HEK293 (cell line): ENCODE measurements around the gene TNIK.

Experiments
- FEZF1 ChIP-seq: fragments of 450-650 bp; formaldehyde crosslinking; IDR thresholded peaks from 2 replicates; pipeline ENCODE4 v1.5.1; 2016; ENCODE audit warnings: missing biosample characterization, missing genetic modification characterization
- KLF8 ChIP-seq: fragments of 450-650 bp; formaldehyde crosslinking; IDR thresholded peaks from 2 replicates; pipeline ENCODE4 v1.5.1; 2016; ENCODE audit warnings: missing biosample characterization, missing genetic modification characterization
- MEIS1 ChIP-seq: sonication (generic); formaldehyde crosslinking; IDR thresholded peaks from 2 replicates; pipeline ENCODE4 v1.8.1; 2022; ENCODE audit warnings: missing genetic modification reagents, mild to moderate bottlenecking, borderline replicate concordance
- MZF1 ChIP-seq: fragments of 450-650 bp; formaldehyde crosslinking; IDR thresholded peaks from 2 replicates; pipeline ENCODE4 v1.5.1; 2017; ENCODE audit warnings: missing biosample characterization, missing genetic modification characterization, borderline replicate concordance
- PRDM6 ChIP-seq: fragments of 450-650 bp; formaldehyde crosslinking; IDR thresholded peaks from 2 replicates; pipeline ENCODE4 v1.5.1; 2017; ENCODE audit warnings: missing biosample characterization, missing genetic modification characterization
- REST ChIP-seq: fragments of 450-650 bp; formaldehyde crosslinking; IDR thresholded peaks from 2 replicates; pipeline ENCODE4 v1.5.1; 2016; ENCODE audit warnings: missing biosample characterization, missing genetic modification characterization
- SCRT2 ChIP-seq: fragments of 450-650 bp; formaldehyde crosslinking; IDR thresholded peaks from 2 replicates; pipeline ENCODE4 v1.5.1; 2016; ENCODE audit warnings: missing biosample characterization, missing genetic modification characterization
- TSHZ1 ChIP-seq: fragments of 450-650 bp; formaldehyde crosslinking; IDR thresholded peaks from 2 replicates; pipeline ENCODE4 v1.5.1; 2016; ENCODE audit warnings: missing biosample characterization, missing genetic modification characterization, borderline replicate concordance
- ZBTB26 ChIP-seq: fragments of 450-650 bp; formaldehyde crosslinking; optimal IDR thresholded peaks from 2 replicates; pipeline ENCODE3; 2016; ENCODE audit warnings: missing biosample characterization, mild to moderate bottlenecking, missing genetic modification characterization
- ZFP41 ChIP-seq: fragments of 450-650 bp; formaldehyde crosslinking; IDR thresholded peaks from 2 replicates; pipeline ENCODE4 v1.5.1; 2016; ENCODE audit warnings: missing biosample characterization, missing genetic modification characterization, borderline replicate concordance
- ZNF121 ChIP-seq: fragments of 450-650 bp; formaldehyde crosslinking; IDR thresholded peaks from 2 replicates; pipeline ENCODE4 v1.5.1; 2016; ENCODE audit warnings: missing biosample characterization, missing genetic modification characterization
- ZNF138 ChIP-seq: fragments of 450-650 bp; formaldehyde crosslinking; IDR thresholded peaks from 2 replicates; pipeline ENCODE4 v1.5.1; 2016; ENCODE audit warnings: missing biosample characterization, missing genetic modification characterization, borderline replicate concordance
- ZNF223 ChIP-seq: fragments of 450-650 bp; formaldehyde crosslinking; IDR thresholded peaks from 2 replicates; pipeline ENCODE4 v1.5.1; 2016; ENCODE audit warnings: missing biosample characterization, missing genetic modification characterization
- ZNF341 ChIP-seq: fragments of 450-650 bp; formaldehyde crosslinking; IDR thresholded peaks from 2 replicates; pipeline ENCODE4; 2016; ENCODE audit warnings: low read depth, missing biosample characterization, missing genetic modification characterization
- ZNF354C ChIP-seq: fragments of 450-650 bp; formaldehyde crosslinking; IDR thresholded peaks from 2 replicates; pipeline ENCODE4 v1.5.1; 2016; ENCODE audit warnings: missing biosample characterization, missing genetic modification characterization, low read depth, borderline replicate concordance
- ZNF394 ChIP-seq: fragments of 450-650 bp; formaldehyde crosslinking; IDR thresholded peaks from 2 replicates; pipeline ENCODE4 v1.5.1; 2016; ENCODE audit warnings: missing biosample characterization, missing genetic modification characterization, mild to moderate bottlenecking, moderate library complexity, borderline replicate concordance
- ZNF501 ChIP-seq: fragments of 450-650 bp; formaldehyde crosslinking; IDR thresholded peaks from 2 replicates; pipeline ENCODE4 v1.5.1; 2016; ENCODE audit warnings: missing biosample characterization, missing genetic modification characterization
- ZNF580 ChIP-seq: fragments of 450-650 bp; formaldehyde crosslinking; IDR thresholded peaks from 2 replicates; pipeline ENCODE4 v1.5.1; 2016; ENCODE audit warnings: missing biosample characterization, missing genetic modification characterization
- ZNF600 ChIP-seq: fragments of 450-650 bp; formaldehyde crosslinking; IDR thresholded peaks from 2 replicates; pipeline ENCODE4 v1.5.1; 2016; ENCODE audit warnings: missing biosample characterization, missing genetic modification characterization
- ZNF645 ChIP-seq: fragments of 450-650 bp; formaldehyde crosslinking; IDR thresholded peaks from 2 replicates; pipeline ENCODE4; 2016; ENCODE audit warnings: missing biosample characterization, missing genetic modification characterization
- ZSCAN18 ChIP-seq: fragments of 450-650 bp; formaldehyde crosslinking; IDR thresholded peaks from 2 replicates; pipeline ENCODE4 v1.5.1; 2016; ENCODE audit warnings: missing biosample characterization, missing genetic modification characterization
- ZXDB ChIP-seq: fragments of 450-650 bp; formaldehyde crosslinking; IDR thresholded peaks from 2 replicates; pipeline ENCODE4 v1.5.1; 2016; ENCODE audit warnings: missing biosample characterization, missing genetic modification characterization

The TNIK gene

GRCh38 chr3:171347301-171348039, 112.7 kb downstream of the TNIK start (continued):
- TF ChIP-seq TSHZ1 (tag by site-specific recombination) (no peak), ZNF121 (tag by site-specific recombination) (no peak), ZNF580 (no peak), ZNF341 (tag by site-specific recombination) (no peak), KLF8 (tag by site-specific recombination) (no peak), ZBTB26 (no peak), ZNF223 (tag by site-specific recombination) (no peak), REST (no peak), SCRT2 (tag by site-specific recombination) (peak; percentile 76), ZFP41 (no peak), MEIS1 (CRISPR knock-in tag) (no peak), ZNF501 (tag by site-specific recombination) (no peak), ZSCAN18 (tag by site-specific recombination) (no peak), MZF1 (no peak), ZNF138 (tag by site-specific recombination) (no peak), FEZF1 (peak; percentile 60), ZXDB (0 out of 2 replicates have a peak, but pooled peaks have one; percentile 19), ZNF645 (tag by site-specific recombination) (no peak), ZNF600 (tag by site-specific recombination) (no peak), ZNF354C (tag by site-specific recombination) (no peak), PRDM6 (0 out of 2 replicates have a peak, but pooled peaks have one; percentile 24), ZNF394 (no peak)
